ENCODE results near the gene ADAM10. TPM values are rescaled to one million over a fixed set of nuclear protein-coding genes. Genes with fewer than 3 reads are reported as not detected.

ADAM10 gene
- total and polyA plus RNA-seq, 9 donors, result 49.5 to 112 (median 85.2) TPM

GRCh38 chr15:58559904-58560588, 189.5 kb downstream of the ADAM10 start:
- Histone ChIP-seq H3K9me3 (replicated peaks; ENCODE audit: control insufficient read depth, low read depth, low read length) (no peaks in the 10 kb centered on the region), H3K27ac (ENCODE audit: low read length) (no peak overlapping the region), H3K4me1 (ENCODE audit: control insufficient read depth, insufficient read depth, low read length) (peaks cover 4% of the 10 kb centered on the region), H3K4me3 (ENCODE audit: low read length) (no peak overlapping the region), H3K27me3 (ENCODE audit: control insufficient read depth, insufficient read depth, low read length) (peaks cover 6% of the 10 kb centered on the region), H3K36me3 (ENCODE audit: control insufficient read depth, insufficient read depth, low read length) (no peaks in the 10 kb centered on the region)
- no peak for DNase-seq
- WGBS (ENCODE audit: insufficient coverage), result 50% methylated on average over 2 of the region's 6 CpGs

GRCh38 chr15:58558777-58559176, 190.7 kb downstream of the ADAM10 start:
- no peak for DNase-seq
- Histone ChIP-seq H3K27me3 (ENCODE audit: control insufficient read depth, insufficient read depth, low read length) (peaks cover 6% of the 10 kb centered on the region), H3K9me3 (replicated peaks; ENCODE audit: control insufficient read depth, low read depth, low read length) (no peaks in the 10 kb centered on the region), H3K27ac (ENCODE audit: low read length) (no peak overlapping the region), H3K4me1 (ENCODE audit: control insufficient read depth, insufficient read depth, low read length) (peaks cover 2% of the 10 kb centered on the region), H3K4me3 (ENCODE audit: low read length) (no peak overlapping the region), H3K36me3 (ENCODE audit: control insufficient read depth, insufficient read depth, low read length) (no peaks in the 10 kb centered on the region)
- 80% methylated on average over 1 of the region's 1 CpG for WGBS (ENCODE audit: insufficient coverage)

GRCh38 chr15:58556541-58556940, 193.0 kb downstream of the ADAM10 start:
- DNase-seq, result peak; percentile 38
- no CpG with 5 or more reads among the region's 3 CpGs for WGBS (ENCODE audit: insufficient coverage)

GRCh38 chr15:58556028-58556361, 193.5 kb downstream of the ADAM10 start:
- Histone ChIP-seq H3K4me1 (ENCODE audit: control insufficient read depth, insufficient read depth, low read length) (peaks cover 11% of the 10 kb centered on the region), H3K27ac (ENCODE audit: low read length) (no peak overlapping the region), H3K27me3 (ENCODE audit: control insufficient read depth, insufficient read depth, low read length) (peaks cover 20% of the 10 kb centered on the region), H3K36me3 (ENCODE audit: control insufficient read depth, insufficient read depth, low read length) (no peaks in the 10 kb centered on the region), H3K4me3 (ENCODE audit: low read length) (no peak overlapping the region), H3K9me3 (replicated peaks; ENCODE audit: control insufficient read depth, low read depth, low read length) (no peaks in the 10 kb centered on the region)
- WGBS (ENCODE audit: insufficient coverage), result 100% methylated on average over 1 of the region's 2 CpGs
- no peak for DNase-seq

More at GRCh38 chr15:58556541-58556940, 193.0 kb downstream of the ADAM10 start:
- Histone ChIP-seq H3K27ac (ENCODE audit: low read length) (no peak overlapping the region), H3K4me3 (ENCODE audit: low read length) (no peak overlapping the region), H3K36me3 (ENCODE audit: control insufficient read depth, insufficient read depth, low read length) (no peaks in the 10 kb centered on the region), H3K4me1 (ENCODE audit: control insufficient read depth, insufficient read depth, low read length) (peaks cover 11% of the 10 kb centered on the region), H3K9me3 (replicated peaks; ENCODE audit: control insufficient read depth, low read depth, low read length) (no peaks in the 10 kb centered on the region), H3K27me3 (ENCODE audit: control insufficient read depth, insufficient read depth, low read length) (peaks cover 20% of the 10 kb centered on the region)

GRCh38 chr15:58555162-58556027, 194.1 kb downstream of the ADAM10 start:
- no peak overlapping the region for H3K4me3 ChIP-seq (ENCODE audit: low read length)
- 45% methylated on average over 5 of the region's 15 CpGs for WGBS (ENCODE audit: insufficient coverage)
- H3K27ac ChIP-seq (ENCODE audit: low read length), result no peak overlapping the region
- DNase-seq, result no peak
- H3K36me3 ChIP-seq (ENCODE audit: control insufficient read depth, insufficient read depth, low read length), result no peaks in the 10 kb centered on the region
- H3K27me3 ChIP-seq (ENCODE audit: control insufficient read depth, insufficient read depth, low read length), result peaks cover 20% of the 10 kb centered on the region
- peaks cover 13% of the 10 kb centered on the region for H3K4me1 ChIP-seq (ENCODE audit: control insufficient read depth, insufficient read depth, low read length)
- H3K9me3 ChIP-seq (replicated peaks; ENCODE audit: control insufficient read depth, low read depth, low read length), result no peaks in the 10 kb centered on the region

GRCh38 chr15:58554758-58555157, 194.7 kb downstream of the ADAM10 start:
- WGBS (ENCODE audit: insufficient coverage), result 20% methylated on average over 1 of the region's 5 CpGs
- Histone ChIP-seq H3K4me1 (ENCODE audit: control insufficient read depth, insufficient read depth, low read length) (peaks cover 19% of the 10 kb centered on the region), H3K4me3 (ENCODE audit: low read length) (no peak overlapping the region), H3K27ac (ENCODE audit: low read length) (no peak overlapping the region), H3K27me3 (ENCODE audit: control insufficient read depth, insufficient read depth, low read length) (peaks cover 20% of the 10 kb centered on the region), H3K36me3 (ENCODE audit: control insufficient read depth, insufficient read depth, low read length) (no peaks in the 10 kb centered on the region), H3K9me3 (replicated peaks; ENCODE audit: control insufficient read depth, low read depth, low read length) (no peaks in the 10 kb centered on the region)
- no peak for DNase-seq

- peaks cover 32% of the 10 kb centered on the region for H3K4me1 ChIP-seq (ENCODE audit: control insufficient read depth, insufficient read depth, low read length)
- H3K27me3 ChIP-seq (ENCODE audit: control insufficient read depth, insufficient read depth, low read length), result peaks cover 20% of the 10 kb centered on the region
- no peak overlapping the region for H3K4me3 ChIP-seq (ENCODE audit: low read length)
- no peak overlapping the region for H3K27ac ChIP-seq (ENCODE audit: low read length)
- 91% methylated on average over 9 of the region's 10 CpGs for WGBS (ENCODE audit: insufficient coverage)
- no peak for DNase-seq
- no peaks in the 10 kb centered on the region for H3K9me3 ChIP-seq (replicated peaks; ENCODE audit: control insufficient read depth, low read depth, low read length)
- H3K36me3 ChIP-seq (ENCODE audit: control insufficient read depth, insufficient read depth, low read length), result no peaks in the 10 kb centered on the region
These were observed 196.1 kb downstream of the ADAM10 start for GRCh38 chr15:58553365-58553918.

GRCh38 chr15:58552505-58553364, 196.8 kb downstream of the ADAM10 start:
- Histone ChIP-seq H3K27ac (ENCODE audit: low read length) (no peak overlapping the region), H3K4me3 (ENCODE audit: low read length) (no peak overlapping the region), H3K9me3 (replicated peaks; ENCODE audit: control insufficient read depth, low read depth, low read length) (no peaks in the 10 kb centered on the region), H3K4me1 (ENCODE audit: control insufficient read depth, insufficient read depth, low read length) (peaks cover 39% of the 10 kb centered on the region), H3K27me3 (ENCODE audit: control insufficient read depth, insufficient read depth, low read length) (peaks cover 20% of the 10 kb centered on the region), H3K36me3 (ENCODE audit: control insufficient read depth, insufficient read depth, low read length) (no peaks in the 10 kb centered on the region)
- DNase-seq, result no peak
- WGBS (ENCODE audit: insufficient coverage), result 52% methylated on average over 16 of the region's 24 CpGs

- Histone ChIP-seq H3K27me3 (ENCODE audit: control insufficient read depth, insufficient read depth, low read length) (peaks cover 20% of the 10 kb centered on the region), H3K27ac (ENCODE audit: low read length) (no peak overlapping the region), H3K4me3 (ENCODE audit: low read length) (no peak overlapping the region), H3K36me3 (ENCODE audit: control insufficient read depth, insufficient read depth, low read length) (no peaks in the 10 kb centered on the region), H3K4me1 (ENCODE audit: control insufficient read depth, insufficient read depth, low read length) (peaks cover 46% of the 10 kb centered on the region), H3K9me3 (replicated peaks; ENCODE audit: control insufficient read depth, low read depth, low read length) (no peaks in the 10 kb centered on the region)
- 32% methylated on average over 11 of the region's 23 CpGs for WGBS (ENCODE audit: insufficient coverage)
- DNase-seq, result peak; percentile 22
These were observed 197.6 kb downstream of the ADAM10 start for GRCh38 chr15:58551764-58552504.

Measured in muscle of leg (tissue), 11 donors.